Muscle of leg (tissue), 16 donors: ENCODE measurements around the gene KLHL41. TPM values are rescaled to one million over a fixed set of nuclear protein-coding genes. Genes with fewer than 3 reads are reported as not detected.

Experiments used
- DNase-seq: peaks from one replicate; pipeline ENCODE4 v3.0.0; 2013
- H3K27ac ChIP-seq: one replicate; pipeline ENCODE4 v1.5.1; 2013; ENCODE audit warnings: mild to moderate bottlenecking, low read length, control low read depth
- H3K27me3 ChIP-seq: one replicate; pipeline ENCODE4 v1.6.1; 2013; ENCODE audit warnings: low read length; ENCODE audit not compliant: control insufficient read depth, insufficient read depth
- H3K36me3 ChIP-seq: one replicate; pipeline ENCODE4 v1.6.1; 2013; ENCODE audit warnings: low read length; ENCODE audit not compliant: control insufficient read depth, insufficient read depth
- H3K4me1 ChIP-seq: one replicate; pipeline ENCODE4 v1.6.1; 2013; ENCODE audit warnings: low read length; ENCODE audit not compliant: control insufficient read depth, insufficient read depth
- H3K4me3 ChIP-seq: one replicate; pipeline ENCODE4 v1.5.1; 2013; ENCODE audit warnings: low read length, control low read depth
- H3K9me3 ChIP-seq: replicated peaks from 2 replicates; pipeline ENCODE4 v1.6.1; 2013; ENCODE audit warnings: low read depth, low read length; ENCODE audit not compliant: control insufficient read depth
- WGBS: methylation state at CpG from one replicate; pipeline ENCODE4 v1.1.5; 2013; ENCODE audit warnings: missing lambda C conversion rate; ENCODE audit not compliant: insufficient coverage; 5-methylcytosine and 5-hydroxymethylcytosine counted together
- long read RNA-seq, 11 donors: transcript quantifications; one replicate each; lab custom pipeline, GENCODE V29; 2026
- polyA plus RNA-seq, 8 donors: library from polyadenylated mRNA; unstranded; fragments of 120-200 nt; gene quantifications; one replicate each; pipeline versions ENCODE4 v1.2.1 to v1.2.3, GENCODE V29; 2013; ENCODE audit warnings: inconsistent platforms in 1 of 8, low replicate concordance in 1 of 8; ENCODE audit not compliant: insufficient read length in 8 of 8, insufficient read depth in 1 of 8
- total RNA-seq: library from RNA; stranded (reverse); fragments of 120-200 nt; gene quantifications from one replicate; pipeline ENCODE4 v1.2.4, GENCODE V29; 2013

Gene KLHL41
- 2,102 TPM for total RNA-seq
- 1,000 to 10,000 TPM; 2,407 to 3,717 (median 3,124) TPM for polyA plus RNA-seq
- long read RNA-seq, donor 1, transcript KLHL41-201 (6 exons, 2,464 nt): major isoform, 176 of 255 reads
- long read RNA-seq, donor 1, partial matches to known transcripts: 73 of 255 reads
- long read RNA-seq, donor 1, other reads (novel, unspliced or antisense): 6 of 255 reads
- long read RNA-seq, donor 2, transcript KLHL41-201 (6 exons, 2,464 nt): major isoform, 59 of 218 reads
- long read RNA-seq, donor 2, partial matches to known transcripts: 159 of 218 reads
- long read RNA-seq, donor 2, other reads (novel, unspliced or antisense): 0 of 218 reads
- long read RNA-seq, donor 3, transcript KLHL41-201 (6 exons, 2,464 nt): major isoform, 319 of 855 reads
- long read RNA-seq, donor 3, partial matches to known transcripts: 509 of 855 reads
- long read RNA-seq, donor 3, other reads (novel, unspliced or antisense): 27 of 855 reads
- long read RNA-seq, donor 4, transcript KLHL41-201 (6 exons, 2,464 nt): major isoform, 407 of 1,089 reads
- long read RNA-seq, donor 4, partial matches to known transcripts: 649 of 1,089 reads
- long read RNA-seq, donor 4, other reads (novel, unspliced or antisense): 32 of 1,089 reads
- long read RNA-seq, donor 5, transcript KLHL41-201 (6 exons, 2,464 nt): major isoform, 741 of 984 reads
- long read RNA-seq, donor 5, partial matches to known transcripts: 243 of 984 reads
- long read RNA-seq, donor 5, other reads (novel, unspliced or antisense): 0 of 984 reads
- long read RNA-seq, donor 6, transcript KLHL41-201 (6 exons, 2,464 nt): major isoform, 827 of 1,040 reads
- long read RNA-seq, donor 6, partial matches to known transcripts: 159 of 1,040 reads
- long read RNA-seq, donor 6, other reads (novel, unspliced or antisense): 53 of 1,040 reads
- long read RNA-seq, donor 7, transcript KLHL41-201 (6 exons, 2,464 nt): major isoform, 567 of 2,034 reads
- long read RNA-seq, donor 7, partial matches to known transcripts: 1,430 of 2,034 reads
- long read RNA-seq, donor 7, other reads (novel, unspliced or antisense): 37 of 2,034 reads
- long read RNA-seq, donor 8, transcript KLHL41-201 (6 exons, 2,464 nt): major isoform, 392 of 522 reads
- long read RNA-seq, donor 8, partial matches to known transcripts: 129 of 522 reads
- long read RNA-seq, donor 8, other reads (novel, unspliced or antisense): 0 of 522 reads
- long read RNA-seq, donor 9, transcript KLHL41-201 (6 exons, 2,464 nt): major isoform, 498 of 665 reads
- long read RNA-seq, donor 9, partial matches to known transcripts: 134 of 665 reads
- long read RNA-seq, donor 9, other reads (novel, unspliced or antisense): 33 of 665 reads
- long read RNA-seq, donor 10, transcript KLHL41-201 (6 exons, 2,464 nt): major isoform, 815 of 1,340 reads
- long read RNA-seq, donor 10, partial matches to known transcripts: 440 of 1,340 reads
- long read RNA-seq, donor 10, other reads (novel, unspliced or antisense): 85 of 1,340 reads
- long read RNA-seq, donor 11, transcript KLHL41-201 (6 exons, 2,464 nt): major isoform, 453 of 568 reads
- long read RNA-seq, donor 11, partial matches to known transcripts: 91 of 568 reads
- long read RNA-seq, donor 11, other reads (novel, unspliced or antisense): 24 of 568 reads

GRCh38 chr2:169509298-169509885 is at the start of gene KLHL41:
KLHL41 (plus strand) TSS chr2:169509702; CDS start chr2:169509779, 77 bp downstream.
- H3K4me1 ChIP-seq: no peaks in the 10 kb centered on the region
- H3K27ac ChIP-seq: peak within 1 kb of the TSS; percentile 95
- H3K27me3 ChIP-seq: no peaks in the 10 kb centered on the region
- no peaks in the 10 kb centered on the region for H3K9me3 ChIP-seq
- 80% methylated on average over 1 of the region's 4 CpGs for WGBS
- H3K36me3 ChIP-seq: peaks cover 2% of the 10 kb centered on the region
- DNase-seq: peak; percentile 94
- peak within 1 kb of the TSS; percentile 54 for H3K4me3 ChIP-seq

GRCh38 chr2:169461143-169461542 is 48.4 kb upstream of the KLHL41 start:
- Histone ChIP-seq H3K9me3 (no peaks in the 10 kb centered on the region), H3K27ac (no peak overlapping the region), H3K4me1 (no peaks in the 10 kb centered on the region), H3K4me3 (no peak overlapping the region), H3K27me3 (no peaks in the 10 kb centered on the region), H3K36me3 (no peaks in the 10 kb centered on the region)
- no CpG with 5 or more reads among the region's 1 CpG for WGBS
- no peak for DNase-seq

- 60% methylated on average over 2 of the region's 4 CpGs for WGBS
Measured at GRCh38 chr2:169462896-169463695, 46.4 kb upstream of the KLHL41 start.

GRCh38 chr2:169464466-169464865 is 45.0 kb upstream of the KLHL41 start:
- no CpG with 5 or more reads among the region's 1 CpG for WGBS
- no peaks in the 10 kb centered on the region for H3K9me3 ChIP-seq
- H3K4me1 ChIP-seq: no peaks in the 10 kb centered on the region
- no peaks in the 10 kb centered on the region for H3K27me3 ChIP-seq
- no peaks in the 10 kb centered on the region for H3K36me3 ChIP-seq
- H3K27ac ChIP-seq: no peak overlapping the region
- H3K4me3 ChIP-seq: no peak overlapping the region
- DNase-seq: no peak

More at GRCh38 chr2:169462896-169463695, 46.4 kb upstream of the KLHL41 start:
- DNase-seq: peak; percentile 15
- H3K9me3 ChIP-seq: no peaks in the 10 kb centered on the region
- H3K4me3 ChIP-seq: no peak overlapping the region
- H3K4me1 ChIP-seq: no peaks in the 10 kb centered on the region
- no peaks in the 10 kb centered on the region for H3K27me3 ChIP-seq
- no peak overlapping the region for H3K27ac ChIP-seq
- H3K36me3 ChIP-seq: no peaks in the 10 kb centered on the region

GRCh38 chr2:169464882-169465281 is 44.6 kb upstream of the KLHL41 start:
- no peaks in the 10 kb centered on the region for H3K27me3 ChIP-seq
- DNase-seq: no peak
- H3K36me3 ChIP-seq: no peaks in the 10 kb centered on the region
- WGBS: 78% methylated on average over 1 of the region's 2 CpGs
- H3K4me1 ChIP-seq: no peaks in the 10 kb centered on the region
- H3K4me3 ChIP-seq: no peak overlapping the region
- no peaks in the 10 kb centered on the region for H3K9me3 ChIP-seq
- no peak overlapping the region for H3K27ac ChIP-seq

GRCh38 chr2:169468841-169469240 is 40.7 kb upstream of the KLHL41 start:
- H3K27me3 ChIP-seq: no peaks in the 10 kb centered on the region
- no peaks in the 10 kb centered on the region for H3K9me3 ChIP-seq
- H3K27ac ChIP-seq: no peak overlapping the region
- WGBS: no CpG with 5 or more reads among the region's 1 CpG
- DNase-seq: no peak
- no peaks in the 10 kb centered on the region for H3K4me1 ChIP-seq
- H3K4me3 ChIP-seq: no peak overlapping the region
- no peaks in the 10 kb centered on the region for H3K36me3 ChIP-seq

- no peak for DNase-seq
- H3K9me3 ChIP-seq: no peaks in the 10 kb centered on the region
- no peaks in the 10 kb centered on the region for H3K36me3 ChIP-seq
- no peak overlapping the region for H3K4me3 ChIP-seq
- H3K4me1 ChIP-seq: no peaks in the 10 kb centered on the region
- H3K27me3 ChIP-seq: no peaks in the 10 kb centered on the region
- no CpG with 5 or more reads among the region's 3 CpGs for WGBS
- H3K27ac ChIP-seq: no peak overlapping the region
Measured at GRCh38 chr2:169469952-169470572, 39.4 kb upstream of the KLHL41 start.

GRCh38 chr2:169472249-169472648 is 37.3 kb upstream of the KLHL41 start:
- no peak for DNase-seq
- Histone ChIP-seq H3K4me1 (no peaks in the 10 kb centered on the region), H3K27ac (no peak overlapping the region), H3K36me3 (no peaks in the 10 kb centered on the region), H3K27me3 (no peaks in the 10 kb centered on the region), H3K4me3 (no peak overlapping the region), H3K9me3 (no peaks in the 10 kb centered on the region)
- WGBS: no CpG with 5 or more reads among the region's 1 CpG
